Fibroblast of peridontal ligament (primary cell): ENCODE data around the gene SLC25A38.
"Not testable (repeated sequence)": the region's sequence is repeated elsewhere in the genome, so short reads cannot be mapped to it uniquely, and the experiment has no call there.

Source experiments
- DNase-seq: peaks from one replicate; pipeline ENCODE4 v3.0.0-alpha.2; 2010; ENCODE audit errors: extremely low read depth

Gene SLC25A38

GRCh38 chr3:39383045-39383880 is at the start of gene SLC25A38:
Gene SLC25A38, plus strand, starts transcription at chr3:39383370. Its CDS starts 355 bp downstream, at chr3:39383725.
- DNase-seq, result peak; percentile 83

- DNase-seq, result no peak
Observed at GRCh38 chr3:39333607-39334006, 49.6 kb upstream of the SLC25A38 start.

GRCh38 chr3:39334205-39334604 is 49.0 kb upstream of the SLC25A38 start:
- no peak for DNase-seq

GRCh38 chr3:39338201-39338600 is 45.0 kb upstream of the SLC25A38 start:
- no peak for DNase-seq

GRCh38 chr3:39339086-39339485 is 44.1 kb upstream of the SLC25A38 start:
- no peak for DNase-seq

GRCh38 chr3:39343076-39343717 is 40.0 kb upstream of the SLC25A38 start:
- no peak for DNase-seq

DNA sequence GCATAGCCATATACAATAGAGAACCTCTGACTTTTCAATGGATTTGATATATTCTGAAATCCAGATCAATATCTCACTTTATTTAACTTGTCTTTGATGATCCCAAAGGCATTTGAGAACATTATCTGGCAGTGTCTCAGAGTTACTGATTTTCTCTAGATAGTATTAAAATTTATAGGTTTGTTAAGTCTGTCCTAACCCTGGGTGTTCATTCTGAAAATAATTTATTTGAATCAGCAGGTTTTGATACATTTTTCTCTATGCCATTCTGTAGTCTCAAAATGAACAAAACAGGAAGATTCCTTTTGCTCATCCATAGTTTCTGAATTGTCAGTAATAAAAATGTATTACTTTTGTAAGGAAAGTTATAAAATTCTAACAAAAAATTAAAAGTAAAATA is 39.4 kb upstream of the SLC25A38 start:
- no peak for DNase-seq

DNA sequence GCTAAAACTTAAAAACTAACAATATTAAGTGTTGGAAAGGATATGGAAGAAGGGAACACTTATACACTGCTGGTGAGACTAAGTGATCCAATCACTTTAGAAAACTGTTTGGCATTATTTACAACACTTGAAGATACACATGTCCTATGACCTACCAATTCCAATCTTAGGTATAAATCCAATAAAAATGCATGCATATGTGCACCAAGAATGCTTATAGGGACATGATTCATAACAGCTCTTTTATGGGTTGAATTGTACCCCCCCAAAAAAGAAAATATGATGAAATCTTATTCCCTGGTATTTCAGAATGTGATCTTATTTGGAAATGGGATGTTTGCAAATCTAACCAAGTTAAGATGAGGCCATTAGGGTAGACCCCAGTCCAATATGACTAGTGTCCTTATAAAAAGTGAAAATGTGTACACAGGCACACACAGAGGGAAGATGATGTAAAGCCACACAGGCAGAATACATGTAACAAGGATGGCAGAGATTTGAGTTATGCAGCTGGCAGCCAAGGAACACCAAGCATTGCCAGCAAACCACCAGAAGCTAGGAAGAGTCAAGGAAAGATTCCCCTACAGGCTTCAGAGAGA is 38.3 kb upstream of the SLC25A38 start:
- no peak for DNase-seq

DNA sequence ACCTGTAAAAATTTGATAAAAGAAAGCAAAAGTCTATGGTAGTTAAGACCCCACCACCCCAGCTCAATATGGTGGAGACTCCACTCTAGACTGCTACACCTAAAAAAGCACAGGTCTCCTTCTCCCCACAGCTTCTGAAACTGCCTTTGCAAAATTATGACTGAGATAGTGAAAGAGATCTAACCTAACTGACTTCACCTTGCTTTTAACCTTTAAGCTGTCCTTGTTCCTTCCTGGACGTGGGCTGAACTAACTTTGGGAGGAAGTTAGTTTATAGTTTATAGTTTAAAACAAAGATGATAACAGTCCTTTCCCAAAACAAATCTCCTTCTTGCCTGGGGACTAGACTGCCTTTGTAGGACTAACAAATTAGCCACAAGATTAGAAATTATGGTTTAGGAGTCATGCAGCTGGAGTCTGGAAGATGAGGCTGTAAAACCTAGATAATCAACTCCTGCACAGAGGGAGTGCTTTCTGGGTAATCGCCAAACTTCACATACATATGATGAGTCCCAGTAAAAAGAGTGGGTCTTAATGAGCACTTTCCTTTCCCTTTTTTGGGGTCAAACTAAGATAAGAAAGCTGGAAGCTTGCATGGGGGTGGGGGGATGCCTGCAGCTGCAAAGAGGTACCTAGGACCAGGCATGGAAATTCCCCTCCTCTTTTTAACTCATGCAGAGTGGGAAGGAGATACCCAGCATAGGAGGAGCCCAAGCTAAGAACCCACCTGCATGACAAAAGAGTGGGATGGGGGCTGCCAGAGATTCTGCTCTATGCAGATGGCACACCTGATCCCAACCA is 36.2 kb upstream of the SLC25A38 start:
- no peak for DNase-seq

- no peak for DNase-seq
Observed at GRCh38 chr3:39347586-39347876, 35.6 kb upstream of the SLC25A38 start.

- no peak for DNase-seq
Observed at GRCh38 chr3:39349080-39349479, 34.1 kb upstream of the SLC25A38 start.

DNA sequence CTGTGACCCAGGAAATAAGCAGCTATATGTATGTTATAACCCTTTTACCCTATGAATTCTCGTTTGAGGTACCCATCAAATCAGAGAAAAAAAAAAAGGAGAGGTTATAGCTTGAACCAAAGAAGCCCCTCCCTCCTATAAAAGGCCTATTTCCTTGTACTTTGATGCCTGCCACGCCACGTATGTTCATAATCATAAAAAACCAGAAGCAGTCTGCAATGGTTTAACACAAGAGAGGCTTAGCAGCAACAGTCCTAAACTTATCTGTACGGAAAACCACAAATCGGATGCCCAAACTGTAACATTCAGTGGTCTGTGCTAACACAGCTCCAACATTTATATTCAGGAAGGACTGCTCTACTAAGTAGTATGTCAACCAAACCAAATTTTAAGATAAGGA is 32.5 kb upstream of the SLC25A38 start:
- DNase-seq, result no peak

DNA sequence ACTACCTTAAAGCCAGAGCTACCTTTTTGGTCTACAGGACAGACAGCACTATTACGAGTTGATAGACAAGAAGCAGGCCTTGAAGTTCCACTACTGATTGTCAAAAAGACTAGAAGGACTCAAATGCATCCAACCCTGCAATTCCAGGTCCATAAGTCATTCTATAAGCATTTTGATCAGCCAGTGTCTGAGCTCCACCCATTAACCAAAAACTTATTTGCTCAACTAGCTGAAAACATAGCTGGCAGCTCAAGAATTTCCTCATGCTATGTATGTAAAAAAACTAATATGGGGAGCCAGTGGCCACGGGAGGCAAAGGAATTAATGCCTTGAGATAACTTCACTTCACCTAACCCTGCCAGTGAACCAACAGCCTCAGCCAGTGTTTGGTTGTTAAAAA is 32.0 kb upstream of the SLC25A38 start:
- DNase-seq, result not testable (repeated sequence)

DNA sequence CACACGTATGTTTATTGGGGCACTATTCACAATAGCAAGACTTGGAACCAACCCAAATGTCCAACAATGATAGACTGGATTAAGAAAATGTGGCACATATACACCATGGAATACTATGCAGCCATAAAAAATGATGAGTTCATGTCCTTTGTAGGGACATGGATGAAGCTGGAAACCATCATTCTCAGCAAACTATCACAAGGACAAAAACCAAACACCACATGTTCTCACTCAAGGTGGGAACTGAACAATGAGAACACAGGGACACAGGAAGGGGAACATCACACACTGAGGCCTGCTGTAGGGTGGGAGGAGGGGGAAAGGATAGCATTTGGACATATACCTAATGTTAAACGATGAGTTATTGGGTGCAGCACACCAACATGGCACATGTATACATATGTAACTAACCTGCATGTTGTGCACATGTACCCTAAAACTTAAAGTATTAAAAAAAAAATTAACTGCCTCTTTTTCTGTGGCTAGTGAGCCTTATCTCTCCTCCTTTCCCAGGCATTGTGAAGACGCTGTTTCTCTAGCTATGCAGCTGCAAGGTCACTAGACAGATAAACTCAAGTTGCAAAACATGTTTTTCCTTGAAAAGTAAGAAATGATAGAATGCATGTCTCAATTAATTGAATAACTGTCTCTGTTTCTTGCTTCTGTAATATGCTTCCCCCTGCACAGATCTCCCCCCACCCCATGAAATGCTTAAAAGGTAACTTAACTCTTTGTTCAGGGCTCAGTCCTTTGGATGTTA is 29.8 kb upstream of the SLC25A38 start:
- DNase-seq, result not testable (repeated sequence)

- DNase-seq, result no peak
Observed at GRCh38 chr3:39358333-39358732, 24.8 kb upstream of the SLC25A38 start.

GRCh38 chr3:39361252-39361927 is 21.8 kb upstream of the SLC25A38 start:
- no peak for DNase-seq

DNA sequence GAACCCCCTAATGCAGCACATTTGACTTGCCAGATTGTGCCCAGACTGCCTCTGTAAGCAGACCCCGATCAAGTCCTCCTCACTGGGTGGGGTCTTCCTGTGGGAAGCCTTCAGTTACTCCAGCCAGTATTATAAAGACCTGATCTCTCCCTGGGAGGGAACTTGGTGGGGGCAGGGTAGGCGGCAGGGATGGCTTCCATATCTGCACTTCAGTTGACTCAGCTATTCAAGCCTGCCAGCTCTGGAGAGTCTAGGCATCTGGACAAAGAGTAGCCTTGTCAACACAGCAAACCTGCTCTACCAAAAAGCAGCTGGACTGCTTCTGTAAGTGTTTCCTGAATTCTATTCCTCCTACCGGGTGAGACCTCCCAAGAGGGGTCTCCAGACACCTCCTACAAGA is 21.0 kb upstream of the SLC25A38 start:
- DNase-seq, result no peak

GRCh38 chr3:39362812-39363211 is 20.4 kb upstream of the SLC25A38 start:
- DNase-seq, result no peak

GRCh38 chr3:39370450-39370849 is 12.7 kb upstream of the SLC25A38 start:
- not testable (repeated sequence) for DNase-seq

DNA sequence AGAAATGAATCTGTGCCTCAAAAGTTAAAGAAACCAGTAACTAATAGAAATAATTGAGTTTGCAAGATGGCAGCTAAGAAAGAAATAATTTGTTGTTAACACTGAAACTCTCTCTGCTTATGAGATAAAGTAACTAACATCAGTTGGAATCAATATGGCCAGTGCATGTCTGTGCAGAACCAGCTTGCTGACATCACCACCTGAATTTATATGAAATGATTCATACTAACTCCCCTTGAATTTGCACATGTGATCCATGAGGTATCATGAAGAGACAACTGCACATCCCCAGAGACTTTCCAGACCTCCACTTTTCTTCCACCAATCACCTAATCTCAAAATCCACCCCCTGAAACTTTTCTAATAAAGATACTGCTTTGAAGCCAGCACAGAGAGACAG is 10.3 kb upstream of the SLC25A38 start:
- no peak for DNase-seq
